NCI-H524 (cell line): Measurements from ENCODE around the gene AAR2.

Experiments used
- DNase-seq, 2 experiments: peaks; one replicate each; lab custom pipeline; 2025; lab: John Stamatoyannopoulos, UW

Gene AAR2

DNA sequence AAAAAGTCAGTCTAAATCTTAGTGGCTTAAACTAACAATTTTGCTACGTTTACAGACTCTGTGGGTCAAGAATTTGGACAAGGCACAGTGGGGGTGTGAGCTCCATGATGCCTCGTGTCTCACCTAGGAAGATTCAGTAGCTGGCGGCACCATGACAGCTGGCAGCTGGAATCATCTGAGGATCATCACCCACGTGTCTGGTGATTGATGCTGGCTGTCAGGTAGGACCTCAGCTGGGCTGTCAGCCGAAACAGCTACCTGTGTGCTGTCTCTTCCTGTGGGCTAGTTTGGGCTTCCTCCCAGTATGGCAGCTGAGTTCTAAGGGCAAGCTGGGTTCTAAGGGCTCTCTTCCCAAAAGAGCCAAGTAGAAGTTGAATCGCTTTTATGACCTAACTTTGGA is 43.5 kb downstream of the AAR2 start:
- DNase-seq, result no peak

DNA sequence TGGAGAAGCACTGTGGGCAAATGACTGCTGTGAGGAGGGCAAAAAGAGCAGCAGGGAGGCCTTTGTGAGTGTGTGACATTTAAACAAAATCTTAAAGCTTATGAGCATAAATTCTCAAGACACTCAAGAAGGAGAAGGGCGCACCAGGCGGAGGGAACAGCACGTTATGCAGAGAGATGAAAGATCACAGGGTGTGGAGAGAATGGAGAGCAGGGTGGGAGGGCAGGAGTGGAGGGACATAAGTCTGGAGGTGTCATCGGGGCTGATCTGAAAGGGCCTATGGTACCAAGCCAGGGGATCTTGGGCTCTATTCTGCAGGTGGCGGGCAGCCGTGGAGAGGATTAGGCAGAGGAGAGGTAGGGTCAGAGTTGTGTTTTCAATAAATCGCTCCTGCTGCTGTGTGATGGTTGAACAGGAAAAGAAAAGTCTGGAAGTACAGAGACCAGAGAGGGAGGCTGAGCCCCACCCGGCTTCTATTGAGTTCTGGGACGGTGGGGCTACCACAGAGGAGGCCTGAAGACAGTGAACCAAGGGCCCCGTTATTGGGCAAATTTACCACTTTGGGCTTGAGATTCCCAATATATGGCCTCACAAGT is 45.6 kb downstream of the AAR2 start:
- DNase-seq, result no peak

DNA sequence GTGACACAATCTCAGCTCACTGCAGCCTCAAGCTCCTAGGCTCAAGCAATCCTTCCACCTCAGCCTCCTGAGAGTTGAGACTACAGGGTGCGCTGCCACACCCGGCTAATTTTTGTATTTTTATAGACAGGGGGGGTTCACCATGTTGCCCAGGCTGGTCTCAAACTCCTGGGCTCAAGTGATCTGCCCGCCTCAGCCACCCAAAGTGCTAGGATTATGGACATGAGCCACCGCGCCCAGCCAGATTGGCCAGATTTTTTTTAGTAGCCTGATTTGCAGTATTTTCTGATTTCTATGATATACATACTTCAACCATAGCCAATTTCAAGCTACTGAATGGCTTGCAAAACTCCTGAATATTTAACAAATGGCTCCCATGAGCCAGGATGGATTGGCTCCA is 48.5 kb downstream of the AAR2 start:
- DNase-seq, result no peak

DNA sequence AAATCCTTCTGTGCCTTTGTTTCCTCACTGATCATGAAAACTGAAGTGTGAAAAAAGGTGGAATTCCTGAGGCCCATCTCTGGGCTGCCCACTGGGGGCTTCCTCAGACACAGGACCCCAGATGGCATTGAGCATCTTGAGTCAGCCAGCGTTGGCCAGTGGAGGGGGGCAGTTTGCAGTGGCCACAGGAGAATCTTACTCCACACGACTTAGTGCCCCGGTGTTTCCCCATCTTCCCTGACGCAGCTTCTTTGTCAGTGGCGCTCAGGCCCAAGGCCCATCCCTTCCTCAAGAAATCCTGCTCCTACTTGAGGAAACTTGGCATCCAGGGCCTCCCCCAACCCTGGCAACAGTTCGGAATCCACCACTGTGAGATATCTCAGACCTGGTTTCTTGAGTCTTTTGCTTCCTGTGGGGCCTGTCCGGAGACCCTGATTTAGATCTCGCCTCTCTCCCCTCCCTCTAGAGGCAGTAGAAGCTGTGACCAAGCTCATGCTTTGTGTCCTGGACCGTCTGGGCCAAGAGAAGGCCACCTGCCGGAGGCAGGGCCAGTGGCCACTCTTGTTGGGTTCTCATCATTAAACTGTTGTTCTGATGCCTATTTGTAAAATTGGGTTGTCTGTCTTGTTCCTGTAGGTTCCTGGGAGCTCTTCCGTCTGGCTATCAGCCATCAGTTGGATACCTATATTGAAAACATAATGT is 49.6 kb downstream of the AAR2 start:
- no peak for DNase-seq

DNA sequence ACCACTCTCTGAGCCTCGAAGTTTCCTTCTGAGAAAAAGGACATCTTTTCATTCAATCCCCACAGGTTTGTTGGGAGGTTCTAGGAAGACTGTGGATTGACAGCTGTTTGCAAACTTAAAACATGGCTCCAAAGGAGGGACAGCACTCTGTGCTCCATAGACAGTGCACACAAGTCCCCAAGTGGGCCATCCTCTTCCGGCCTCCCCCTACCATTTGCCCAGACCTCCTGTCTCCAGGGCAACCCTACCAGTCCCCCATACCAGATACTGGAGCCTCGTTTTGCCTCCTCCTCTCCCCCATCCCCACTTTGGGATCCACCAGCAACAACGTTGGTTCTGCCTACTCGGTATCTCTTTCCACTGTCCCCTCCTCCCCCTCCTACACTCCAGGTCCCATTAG is 61.4 kb downstream of the AAR2 start:
- DNase-seq, result no peak

DNA sequence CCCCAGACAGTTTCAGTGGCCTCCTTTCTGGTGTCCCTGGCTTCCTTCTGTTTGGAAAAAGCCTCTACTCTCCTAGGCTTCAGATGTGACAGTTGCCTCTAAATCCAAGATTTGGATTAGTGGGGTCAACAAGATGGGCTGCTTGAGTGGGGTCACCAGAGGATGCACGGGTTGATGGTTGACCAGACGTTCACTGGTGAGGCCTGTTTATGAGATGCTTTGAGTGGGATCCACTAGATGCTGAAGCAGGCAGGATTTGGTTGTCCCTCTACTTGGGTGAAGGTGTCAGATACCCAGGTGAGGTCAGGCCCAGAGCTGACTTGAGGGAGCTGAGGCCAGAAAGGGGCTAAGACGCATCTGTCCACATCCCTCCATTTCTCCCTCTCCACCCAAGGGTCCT is 61.8 kb downstream of the AAR2 start:
- no peak for DNase-seq

DNA sequence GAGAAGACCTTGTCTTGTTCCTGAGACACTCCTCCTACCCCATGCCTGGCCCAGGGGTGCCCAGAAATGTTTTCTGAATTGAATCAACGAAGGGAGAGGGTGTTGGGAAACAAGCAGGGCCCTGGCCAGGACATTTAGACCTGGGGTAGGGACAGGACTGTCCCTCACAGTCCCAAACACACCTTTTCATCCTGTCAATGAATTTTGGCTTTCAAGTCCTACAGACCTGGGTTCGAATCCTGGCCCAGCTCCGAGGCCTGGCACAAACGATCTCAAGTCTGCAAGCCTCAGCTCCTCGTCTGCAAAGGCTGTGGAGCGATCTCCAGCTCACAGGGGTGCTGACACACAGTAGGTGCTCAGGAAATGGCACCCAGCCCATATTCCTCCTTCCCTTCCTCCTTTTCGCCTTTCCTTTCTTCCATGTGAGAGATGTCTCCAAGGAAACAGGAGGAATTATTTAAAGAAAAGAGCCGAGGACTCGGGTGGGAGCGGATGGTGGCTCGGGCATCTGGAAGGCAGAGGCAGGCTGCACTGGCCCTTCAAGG is 62.6 kb downstream of the AAR2 start:
- DNase-seq, result no peak

DNA sequence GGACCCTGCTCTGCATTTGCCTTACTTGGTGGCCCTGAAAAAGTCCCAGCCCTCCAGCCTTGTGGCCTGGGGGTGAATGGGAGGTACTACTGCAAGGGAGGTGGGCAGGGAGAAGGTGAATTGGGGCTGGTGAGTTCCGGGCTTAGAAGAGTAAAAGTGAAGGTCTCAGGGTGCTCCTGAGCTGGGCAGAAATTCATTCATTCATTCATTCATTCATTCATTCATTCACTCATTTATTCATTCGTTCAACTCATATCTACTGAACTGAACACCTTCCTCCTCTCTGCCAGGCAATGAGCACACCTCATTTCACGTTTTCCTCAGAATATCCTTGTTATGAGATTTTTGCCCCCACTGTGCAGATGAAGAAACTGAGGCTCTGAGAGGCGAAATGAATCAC is 63.2 kb downstream of the AAR2 start:
- no peak for DNase-seq

DNA sequence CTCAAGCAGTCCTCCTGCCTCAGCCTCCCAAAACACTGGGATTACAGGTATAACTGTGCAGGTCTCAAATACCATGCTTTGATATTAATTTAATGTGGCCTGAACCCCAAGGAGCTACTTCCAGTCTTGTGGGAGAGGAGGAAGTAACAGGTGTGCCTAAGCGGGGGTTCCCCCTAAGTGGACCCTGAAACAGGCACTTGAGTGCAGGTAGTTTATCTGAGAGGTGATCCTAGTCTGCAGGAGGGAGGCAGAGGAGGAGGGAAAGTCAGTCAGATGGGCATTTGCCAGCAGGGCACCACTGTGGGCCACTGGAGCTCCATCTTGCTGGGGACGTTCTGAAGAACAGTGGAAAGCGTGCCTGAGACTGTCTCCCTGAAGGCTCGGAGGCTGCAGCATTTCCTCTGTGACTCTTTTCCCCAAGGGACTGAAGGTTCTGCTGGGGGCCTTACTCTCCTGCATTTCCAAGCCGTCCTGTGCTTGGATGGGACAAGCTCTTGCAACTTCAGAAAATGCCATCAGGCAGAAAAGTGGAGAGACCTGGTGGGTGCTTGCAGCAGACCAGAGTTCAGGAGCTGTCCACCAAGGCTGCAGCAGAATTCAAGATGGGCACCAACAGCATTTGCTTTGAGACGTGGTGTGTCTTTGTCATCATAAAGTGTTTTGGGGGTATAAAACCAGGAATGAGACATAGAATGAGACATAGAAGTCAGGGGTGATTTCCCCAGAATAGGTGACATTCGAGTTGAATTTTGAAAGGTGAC is 65.3 kb downstream of the AAR2 start:
- no peak for DNase-seq

DNA sequence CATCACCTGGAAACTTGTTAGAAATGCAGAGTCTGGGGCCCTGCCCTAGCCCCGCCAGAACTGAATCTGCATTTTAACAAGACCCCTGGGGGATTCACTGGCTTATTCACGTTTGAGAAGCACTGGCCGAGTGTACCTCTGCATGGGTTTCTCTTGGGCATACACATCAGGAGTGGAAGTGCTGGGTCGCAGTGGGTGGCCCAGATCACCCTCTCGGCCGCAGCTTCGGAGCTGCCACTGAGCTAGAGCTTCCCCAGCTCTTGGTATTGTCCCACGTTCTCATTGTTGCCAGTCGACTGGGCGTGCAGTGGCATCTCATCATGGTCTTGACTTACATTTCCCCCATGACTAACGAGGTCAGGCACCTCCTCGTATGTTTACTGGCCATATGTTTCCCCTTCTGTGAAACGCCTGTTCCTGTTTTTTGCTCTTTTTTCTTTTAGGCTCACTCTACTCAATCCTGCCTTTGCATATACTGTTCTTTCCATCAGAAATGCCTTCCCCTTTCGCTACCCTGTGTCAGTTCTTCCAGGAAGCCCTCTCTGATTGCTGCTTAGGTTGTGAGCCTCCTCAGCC is 66.8 kb downstream of the AAR2 start:
- DNase-seq, result peak in 1 of 2 experiments; percentile 43

DNA sequence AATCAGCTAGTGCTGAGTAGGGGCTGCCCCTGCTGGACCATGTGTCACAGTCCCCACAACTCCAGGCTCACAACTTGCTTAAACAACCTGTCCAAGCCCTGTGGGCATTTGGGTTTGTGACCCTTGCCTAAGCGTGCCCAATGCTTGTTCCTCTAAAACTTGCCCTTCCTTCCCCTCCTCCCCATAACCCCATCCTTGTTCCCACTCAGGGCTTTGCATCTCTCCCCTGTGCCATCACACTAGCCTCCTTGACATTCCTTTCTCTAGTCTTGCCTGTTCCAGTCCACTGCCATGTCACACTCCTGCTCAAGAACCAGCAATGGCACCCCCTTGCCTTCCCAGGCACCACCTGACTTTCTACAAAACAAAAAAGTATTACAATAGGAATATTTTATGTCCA is 67.6 kb downstream of the AAR2 start:
- DNase-seq, result no peak

DNA sequence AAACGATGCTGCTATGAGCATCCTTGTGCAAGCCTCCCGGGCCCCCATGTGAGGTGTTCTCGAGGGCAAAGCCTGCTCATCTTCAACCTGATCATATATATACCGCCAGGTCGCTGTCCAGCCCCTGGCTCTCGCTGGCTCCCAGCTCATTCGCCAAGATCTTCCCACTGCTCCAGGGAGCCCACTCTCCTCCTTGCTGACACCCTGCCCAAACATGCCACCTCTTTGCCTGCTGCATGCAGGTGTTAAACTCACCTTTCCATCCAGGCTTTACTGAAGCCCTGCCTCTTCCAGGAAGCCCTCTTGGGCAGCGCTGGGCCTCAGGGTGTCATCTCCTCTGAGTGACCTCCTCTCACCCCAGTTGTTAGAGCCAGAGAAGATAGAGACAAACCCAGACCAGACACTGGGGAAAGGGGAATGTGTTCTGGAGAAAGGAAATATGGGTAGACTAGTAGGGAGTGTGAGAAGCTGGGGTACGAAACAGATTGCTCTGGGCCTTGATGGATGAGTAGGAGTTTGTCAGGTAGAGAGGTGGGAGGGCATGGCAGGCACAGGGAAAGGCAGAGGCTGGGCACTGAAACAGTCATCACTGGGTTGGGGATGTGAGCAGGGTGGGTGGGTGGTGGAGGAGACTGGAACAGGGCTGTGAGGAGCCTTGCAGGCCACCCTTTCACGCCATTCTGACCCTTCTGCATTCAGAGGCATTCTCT is 68.7 kb downstream of the AAR2 start:
- DNase-seq, result no peak

DNA sequence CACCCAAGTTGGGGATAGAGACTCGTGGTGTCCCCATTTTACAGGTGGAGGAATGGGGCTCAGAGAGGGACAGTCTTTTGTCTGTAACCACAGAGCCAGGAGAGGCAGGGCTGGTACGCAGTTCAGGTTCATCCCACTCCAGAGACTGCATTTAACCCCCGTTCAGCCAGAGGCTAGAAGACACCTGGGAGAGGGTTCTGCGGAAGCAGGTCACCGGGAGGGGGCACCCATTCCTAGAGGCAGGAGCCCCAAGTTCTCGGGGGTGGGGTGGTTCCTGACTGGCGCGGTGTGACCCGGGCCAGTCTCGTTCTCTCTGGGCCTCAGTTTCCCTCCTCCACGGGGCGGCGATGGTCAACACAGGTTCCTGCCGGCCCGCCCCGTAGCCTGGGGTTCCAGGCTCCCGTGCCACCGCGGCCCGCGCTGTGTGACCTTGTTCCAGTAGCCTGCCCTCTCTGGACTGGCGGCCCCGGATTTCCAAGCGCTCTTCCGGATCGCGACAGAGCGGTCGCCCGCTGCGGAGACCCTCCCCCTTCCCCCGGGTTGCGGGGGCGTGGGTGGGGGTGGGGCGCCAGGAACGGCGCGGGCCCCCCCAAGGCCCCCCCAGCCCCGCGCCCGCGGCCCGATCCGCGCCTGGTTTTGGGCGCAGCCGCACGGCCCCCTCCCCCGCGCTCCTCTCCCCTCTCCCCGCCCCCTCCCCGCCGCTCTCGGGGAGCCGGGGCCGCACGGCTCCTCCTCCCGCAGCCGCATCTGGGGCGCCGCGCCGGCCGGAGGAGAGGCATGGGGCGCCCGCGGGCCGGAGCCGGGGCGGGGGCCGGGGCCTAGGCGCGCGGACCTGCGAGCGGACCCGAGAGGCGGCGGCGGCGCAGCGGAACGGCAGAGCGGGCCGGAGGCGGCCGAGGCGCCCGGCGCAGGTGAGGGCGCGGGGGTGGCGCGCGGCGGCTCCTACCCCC is 69.6 kb downstream of the AAR2 start, which contains the start of gene DLGAP4:
TSS of gene DLGAP4 (plus strand) at position 738 of the 950 bp plus-strand sequence. CDS start 125,379 bp downstream, outside the sequence.
- DNase-seq, result peak in 1 of 2 experiments; percentile 22
